ENCODE measurements around the gene BTG2. TPM values are rescaled to one million over a fixed set of nuclear protein-coding genes. Genes with fewer than 3 reads are reported as not detected.
A peak's percentile ranks its signal among the peaks of the same experiment; 100 is the strongest.

Gene BTG2
- total RNA-seq, 4 donors from 2014 or later = 45.0 to 129 (median 58.8) TPM

DNA sequence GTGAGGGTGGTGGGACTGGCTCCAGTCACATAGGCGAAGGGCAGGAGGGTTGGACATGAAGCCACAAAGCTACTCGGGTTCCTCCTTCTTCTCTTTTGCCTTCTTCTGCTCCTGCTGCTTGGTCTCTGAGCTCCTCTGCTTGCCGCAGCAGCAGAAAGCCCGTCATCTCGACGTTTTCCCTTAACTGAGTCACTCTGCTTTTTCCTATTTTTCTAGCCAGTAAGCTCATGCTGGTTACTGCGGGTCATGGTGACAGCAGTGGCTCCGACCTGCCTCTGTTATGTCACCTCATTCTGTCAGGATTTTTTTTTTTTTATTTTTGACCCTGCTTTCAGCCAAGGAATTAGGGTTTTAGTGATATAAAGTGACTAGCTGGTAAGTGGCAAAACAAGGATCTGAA is 48.2 kb downstream of the BTG2 start:
- no peaks in the 10 kb centered on the region for H3K27me3 ChIP-seq
- no peaks in the 10 kb centered on the region for H3K36me3 ChIP-seq
- no peak overlapping the region for H3K4me3 ChIP-seq
- peaks cover 0 to 5% (median 0%) of the 10 kb centered on the region in 4 donors for H3K4me1 ChIP-seq
- DNase-seq = no peak
- no peak overlapping the region for H3K27ac ChIP-seq
- TF ChIP-seq CTCF (IDR thresholded peaks at IDR 0.05) (no peak), POLR2A (IDR thresholded peaks at IDR 0.05) (no peak)
- H3K9me3 ChIP-seq = no peaks in the 10 kb centered on the region

GRCh38 chr1:203354246-203354645 is 48.9 kb downstream of the BTG2 start:
- no peaks in the 10 kb centered on the region for H3K9me3 ChIP-seq
- peaks cover 0 to 5% (median 0%) of the 10 kb centered on the region in 4 donors for H3K4me1 ChIP-seq
- peak overlapping the region in 1 of 4 donors; percentile 62 for H3K27ac ChIP-seq
- H3K4me3 ChIP-seq = no peak overlapping the region
- no peak for DNase-seq
- no peak for TF ChIP-seq CTCF (IDR thresholded peaks at IDR 0.05)
- no peak for TF ChIP-seq POLR2A (IDR thresholded peaks at IDR 0.05)
- H3K36me3 ChIP-seq = no peaks in the 10 kb centered on the region
- no peaks in the 10 kb centered on the region for H3K27me3 ChIP-seq

DNA sequence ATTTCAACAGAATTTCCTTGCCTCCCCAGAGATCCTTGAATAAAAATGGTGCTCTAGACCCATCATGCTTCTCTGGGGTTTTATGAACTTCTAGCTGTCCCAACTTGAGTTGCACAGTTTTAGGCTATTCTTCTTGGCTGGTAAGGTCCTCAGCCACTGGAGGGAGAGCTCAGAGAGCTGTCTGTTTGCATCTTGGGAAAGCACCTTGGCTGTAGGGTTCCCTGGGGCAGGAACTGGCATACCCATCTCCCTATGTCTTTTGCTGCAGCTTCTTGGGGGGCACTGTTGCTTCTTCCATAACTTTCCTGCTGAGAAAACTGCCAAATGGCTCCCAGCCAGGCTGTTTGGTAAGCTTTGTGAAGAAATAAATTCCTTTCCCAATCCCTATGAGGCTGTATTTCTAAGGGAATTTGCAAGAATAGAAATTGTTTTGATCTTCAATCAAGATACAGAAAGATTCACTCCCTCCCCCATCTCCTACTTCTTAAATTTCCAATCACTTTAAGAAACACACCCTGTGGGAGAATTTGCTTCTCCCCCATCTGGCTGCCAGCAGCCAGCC is 53.8 kb downstream of the BTG2 start:
- peak in 1 of 3 donors; percentile 65 for DNase-seq
- no peaks in the 10 kb centered on the region for H3K27me3 ChIP-seq

More for the DNA sequence above, 53.8 kb downstream of the BTG2 start:
- Histone ChIP-seq H3K4me3 (no peak overlapping the region), H3K27ac (no peak overlapping the region), H3K36me3 (no peaks in the 10 kb centered on the region), H3K9me3 (no peaks in the 10 kb centered on the region), H3K4me1 (peaks cover 0 to 8% (median 0%) of the 10 kb centered on the region in 4 donors)
- TF ChIP-seq POLR2A (IDR thresholded peaks at IDR 0.05) (no peak), CTCF (IDR thresholded peaks at IDR 0.05) (no peak)

Small RNAs within 50 kb of the gene (small RNA-seq; reads per million reads assigned to genes)
- gene AL359837.1 (0 reads per million in 2 donors), gene RNU6-487P (0 reads per million in 2 donors)

Other genes starting within 250 kb of the BTG2 start
- not detected for gene MYOG, start 219.5 kb upstream of the BTG2 start, total RNA-seq
- 1 to 10 TPM in 1 of 4 donors, not detected in 3; 1.5 TPM for gene ADORA1, start 177.8 kb upstream of the BTG2 start, total RNA-seq
- not detected for gene MYBPH, start 129.7 kb upstream of the BTG2 start, total RNA-seq
- 1 to 10 TPM in 2 of 4 donors, not detected in 2; 1.9 to 2.5 TPM for gene CHI3L1, start 118.8 kb upstream of the BTG2 start, total RNA-seq
- 1 to 10 TPM in 1 of 4 donors, under 1 TPM in 1, not detected in 2; 0.67 to 4.1 TPM for gene CHIT1, start 75.8 kb upstream of the BTG2 start, total RNA-seq
- 10 to 100 TPM; 10.5 to 33.8 (median 12.2) TPM for gene FMOD, start 45.6 kb downstream of the BTG2 start, total RNA-seq
- 10 to 100 TPM in 3 of 4 donors, 1 to 10 TPM in 1; 4.2 to 38.3 (median 18.0) TPM for gene PRELP, start 170.3 kb downstream of the BTG2 start, total RNA-seq
- not detected for gene OPTC, start 188.6 kb downstream of the BTG2 start, total RNA-seq